Esophagus muscularis mucosa (tissue), 4 donors: ENCODE data around the gene SDK1.

Source experiments
- CTCF ChIP-seq, 3 experiments: fragments of 200-600 bp in 2 of 3; fragments of 450-650 bp in 1 of 3; sonication (generic) in 2 of 3; IDR thresholded peaks; one replicate each; pipeline ENCODE4 v1.5.1; 2017 to 2019; ENCODE audit warnings: antibody characterized with exemption in 3 of 3, mild to moderate bottlenecking in 2 of 3, moderate library complexity in 1 of 3
- EP300 ChIP-seq: sonication (generic); formaldehyde crosslinking; IDR thresholded peaks from one replicate; pipeline ENCODE4 v1.6.1; 2017; ENCODE audit warnings: antibody characterized with exemption
- POLR2AphosphoS5 ChIP-seq, 2 donors: sonication (generic); formaldehyde crosslinking; IDR thresholded peaks; one replicate each; pipeline ENCODE4 v1.6.1; 2017; ENCODE audit warnings: antibody characterized with exemption in 2 of 2

GRCh38 chr7:3806516-3806915 lies 505.5 kb downstream of the SDK1 start:
- TF ChIP-seq CTCF (IDR thresholded peaks at IDR 0.05) (no peak), EP300 (no peak), POLR2AphosphoS5 (IDR thresholded peaks at IDR 0.05) (no peak)
